A549 (cell line): ENCODE measurements around the gene SENP7. TPM values are rescaled to one million over a fixed set of nuclear protein-coding genes. Genes with fewer than 3 reads are reported as not detected.

ENCODE experiments used
- ATAC-seq, 2 experiments: fragments of 200-7000 bp in 1 of 2; fragments of >200 bp in 1 of 2; cut with Nextera tagmentation in 1 of 2; cut with Tn5 transposase in 1 of 2; 3 replicates each; pipeline versions ENCODE4 v1.8.0 to v1.9.1; 2018 to 2020; ENCODE audit warnings: mild to moderate bottlenecking in 1 of 2, moderate library complexity in 1 of 2
- CTCF ChIA-PET: fragments of 300-600 bp; sonication (Branson Sonifier 250); formaldehyde crosslinking; extraction: SDS; loops from one replicate; lab custom pipeline; 2021; ENCODE audit warnings: antibody characterized with exemption, inconsistent platforms; lab: Yijun Ruan, JAX
- POLR2A ChIA-PET: fragments of 350-600 bp; formaldehyde crosslinking; extraction: SDS; loops from one replicate; lab custom pipeline; 2021; ENCODE audit warnings: antibody characterized with exemption, inconsistent platforms; lab: Yijun Ruan, JAX
- DNase-seq, 2 experiments: peaks; one replicate each; pipeline versions ENCODE4 v3.0.0 to v3.0.0-alpha.2; 2011 to 2016; ENCODE audit warnings: low read depth in 1 of 2, low spot score in 1 of 2
- FAIRE-seq: peaks from 2 replicates; lab custom pipeline; 2011; peaks lifted over from hg19 to GRCh38; lab: Jason Lieb, UNC
- H3K27ac ChIP-seq, 2 experiments: fragments of >200 bp; sonication (Bioruptor Twin); formaldehyde crosslinking; 3 replicates each; pipeline ENCODE4 v1.5.1; 2016 to 2017
- H3K4me1 ChIP-seq: fragments of >200 bp; sonication (Bioruptor Twin); formaldehyde crosslinking; 3 replicates; pipeline ENCODE4 v1.6.1; 2016
- H3K4me2 ChIP-seq: fragments of >200 bp; sonication (Bioruptor Twin); formaldehyde crosslinking; 3 replicates; pipeline ENCODE4 v1.6.1; 2016
- H3K4me3 ChIP-seq: fragments of >200 bp; sonication (Bioruptor Twin); formaldehyde crosslinking; 3 replicates; pipeline ENCODE4 v1.5.1; 2016
- H3K9me3 ChIP-seq: fragments of >200 bp; sonication (Bioruptor Twin); formaldehyde crosslinking; 3 replicates; pipeline ENCODE4 v1.6.1; 2016
- CBX2 ChIP-seq: fragments of 200-600 bp; sonication (generic); IDR thresholded peaks from 2 replicates; pipeline ENCODE4 v1.6.1; 2016; ENCODE audit warnings: low read depth, mild to moderate bottlenecking, borderline replicate concordance
- CBX8 ChIP-seq: fragments of 200-600 bp; sonication (generic); IDR thresholded peaks from 2 replicates; pipeline ENCODE4 v1.6.1; 2016
- CHD4 ChIP-seq: fragments of 200-600 bp; sonication (generic); IDR thresholded peaks from 2 replicates; pipeline ENCODE4 v1.6.1; 2016; ENCODE audit warnings: antibody characterized with exemption, mild to moderate bottlenecking, borderline replicate concordance
- EHF ChIP-seq: fragments of 250-450 bp; sonication (Bioruptor Pico); IDR thresholded peaks from 2 replicates; pipeline ENCODE4 v1.5.0; 2020; ENCODE audit warnings: mild to moderate bottlenecking
- EHMT2 ChIP-seq: fragments of 200-600 bp; sonication (generic); IDR thresholded peaks from 2 replicates; pipeline ENCODE4 v1.6.1; 2016; ENCODE audit warnings: antibody characterized with exemption, low read depth, mild to moderate bottlenecking, moderate library complexity
- ESRRA ChIP-seq: fragments of 150-350 bp; IDR thresholded peaks from 2 replicates; pipeline ENCODE4 v1.6.1; 2014; ENCODE audit warnings: mild to moderate bottlenecking, low read length, borderline replicate concordance
- HDAC2 ChIP-seq: fragments of 200-600 bp; sonication (generic); IDR thresholded peaks from 2 replicates; pipeline ENCODE4 v1.6.1; 2016
- HEYL ChIP-seq: fragments of 250-450 bp; sonication (Bioruptor Pico); IDR thresholded peaks from 2 replicates; pipeline ENCODE4 v1.8.0; 2021; ENCODE audit warnings: mild to moderate bottlenecking, moderate library complexity
- HMGXB4 ChIP-seq: fragments of 250-450 bp; sonication (Bioruptor Pico); IDR thresholded peaks from 2 replicates; pipeline ENCODE4 v1.5.0; 2021; ENCODE audit warnings: mild to moderate bottlenecking, moderate library complexity, borderline replicate concordance
- JUN ChIP-seq, 2 experiments: fragments of >200 bp; sonication (Bioruptor Twin); formaldehyde crosslinking; IDR thresholded peaks; 2 replicates in 1 of 2; 3 replicates in 1 of 2; pipeline ENCODE4 v1.6.1; 2016 to 2017
- MAZ ChIP-seq: fragments of 150-350 bp; IDR thresholded peaks from 2 replicates; pipeline ENCODE4 v1.6.1; 2014; ENCODE audit warnings: antibody characterized with exemption, low read depth, low read length, borderline replicate concordance
- NFE2L2 ChIP-seq: fragments of 150-350 bp; conservative IDR thresholded peaks from 2 replicates; pipeline ENCODE4 v1.6.1; 2014; ENCODE audit warnings: low read length
- NR3C1 ChIP-seq: fragments of >200 bp; sonication (Bioruptor Twin); formaldehyde crosslinking; IDR thresholded peaks from 3 replicates; pipeline ENCODE4 v1.6.1; 2017
- PHF8 ChIP-seq: fragments of 200-600 bp; sonication (generic); IDR thresholded peaks from 2 replicates; pipeline ENCODE4 v1.6.1; 2016; ENCODE audit warnings: low read depth, mild to moderate bottlenecking, antibody characterized with exemption, moderate library complexity, borderline replicate concordance
- POLR2AphosphoS2 ChIP-seq: conservative IDR thresholded peaks from 2 replicates; pipeline ENCODE4 v1.6.1; 2012; ENCODE audit warnings: low read length, improper control_type of control experiment, inconsistent platforms
- RAD21 ChIP-seq, 2 experiments: fragments of >200 bp in 1 of 2; sonication (Bioruptor Twin) in 1 of 2; formaldehyde crosslinking in 1 of 2; IDR thresholded peaks in 1 of 2; conservative IDR thresholded peaks in 1 of 2; 2 replicates in 1 of 2; 3 replicates in 1 of 2; pipeline ENCODE4 v1.6.1; 2012 to 2018; ENCODE audit warnings: inconsistent platforms in 1 of 2
- RCOR1 ChIP-seq: fragments of 150-350 bp; IDR thresholded peaks from 2 replicates; pipeline ENCODE4 v1.6.1; 2014; ENCODE audit warnings: antibody characterized with exemption, low read length, low read depth
- RFX5 ChIP-seq: fragments of 450-650 bp; IDR thresholded peaks from 2 replicates; pipeline ENCODE4 v1.7.1; 2014; ENCODE audit warnings: antibody characterized with exemption, mild to moderate bottlenecking, moderate library complexity
- RNF2 ChIP-seq: fragments of 200-600 bp; sonication (generic); IDR thresholded peaks from 2 replicates; pipeline ENCODE4 v1.6.1; 2016; ENCODE audit warnings: low read depth, mild to moderate bottlenecking, antibody characterized with exemption, moderate library complexity, borderline replicate concordance
- SMC3 ChIP-seq: fragments of >200 bp; sonication (Bioruptor Twin); formaldehyde crosslinking; IDR thresholded peaks from 3 replicates; pipeline ENCODE4 v1.6.1; 2018; ENCODE audit warnings: inconsistent platforms
- TP53 ChIP-seq: fragments of 250-450 bp; sonication (Bioruptor Pico); IDR thresholded peaks from 2 replicates; pipeline ENCODE4 v1.5.0; 2021; ENCODE audit warnings: mild to moderate bottlenecking, moderate library complexity
- ZC3H11A ChIP-seq: fragments of 450-650 bp; IDR thresholded peaks from 2 replicates; pipeline ENCODE4 v1.6.1; 2014; ENCODE audit warnings: antibody characterized with exemption, mild to moderate bottlenecking
- ZFP36 ChIP-seq: fragments of 450-650 bp; IDR thresholded peaks from 2 replicates; pipeline ENCODE4 v1.6.1; 2014; ENCODE audit warnings: borderline replicate concordance; ENCODE audit not compliant: partially characterized antibody
- ZNF302 ChIP-seq: fragments of 250-450 bp; sonication (Bioruptor Pico); IDR thresholded peaks from 2 replicates; pipeline ENCODE4 v1.9.0; 2021; ENCODE audit warnings: inconsistent platforms, mild to moderate bottlenecking, moderate library complexity
- WGBS: methylation state at CpG from one replicate; pipeline ENCODE4 v1.1.6; 2017; ENCODE audit errors: missing lambda C conversion rate; 5-methylcytosine and 5-hydroxymethylcytosine counted together
- polyA plus RNA-seq, 4 experiments: library from polyadenylated mRNA; depleted of rRNA in 3 of 4; stranded (reverse); fragments of >200 nt; fragmentation: RNase III in 1 of 4; extraction: RNeasy Plus Mini Kit Qiagen cat#74134 plus additional on column Dnase treatment in 1 of 4; gene quantifications; 2 replicates in 3 of 4; 3 replicates in 1 of 4; pipeline ENCODE4 v1.2.3, GENCODE V29; 2011 to 2017
- TF ChIP-seq, protein P1 (sequence below): fragments of 250-450 bp; sonication (Bioruptor Pico); IDR thresholded peaks from 2 replicates; pipeline ENCODE4 v1.5.0; 2020; ENCODE audit warnings: low read depth, mild to moderate bottlenecking, moderate library complexity
- TF ChIP-seq, protein P2 (sequence below): fragments of 450-650 bp; IDR thresholded peaks from 2 replicates; pipeline ENCODE4 v1.6.1; 2014; ENCODE audit warnings: antibody characterized with exemption

SENP7 gene
- polyA plus RNA-seq, 2 of the 4 experiments (the other 2 are of a cell fraction): 3.1 to 10.3 TPM

GRCh38 chr3:101535221-101535620 lies 22.2 kb upstream of the SENP7 start:
- TF ChIP-seq SMC3: no peak
- TF ChIP-seq ZC3H11A: peak; percentile 53
- TF ChIP-seq NFE2L2: no peak
- Histone ChIP-seq H3K27ac (no peak overlapping the region), H3K9me3 (no peaks in the 10 kb centered on the region), H3K4me3 (no peak overlapping the region), H3K4me2 (no peak overlapping the region), H3K4me1 (no peaks in the 10 kb centered on the region)
- ChIA-PET CTCF (interaction anchor here (0.9 to 1.6 kb wide), 2 partner anchors 34 to 103 kb away, joined by 3 read pairs; no protein-coding TSS in a partner anchor), POLR2A (no interaction called here)
- WGBS: 56% methylated on average over 5 of the region's 5 CpGs
- DNase-seq (no peak), ATAC-seq (no peak), FAIRE-seq (no peak)

- DNase-seq: no peak
- Histone ChIP-seq H3K4me1 (no peaks in the 10 kb centered on the region), H3K27ac (no peak overlapping the region), H3K4me2 (no peak overlapping the region), H3K9me3 (no peaks in the 10 kb centered on the region), H3K4me3 (no peak overlapping the region)
- TF ChIP-seq HEYL (CRISPR knock-in tag) (no peak), EHMT2 (no peak), CHD4 (no peak), HDAC2 (no peak), ESRRA (no peak), MAZ (no peak), ZFP36 (no peak), POLR2AphosphoS2 (no peak), SMC3 (no peak), ZNF302 (CRISPR knock-in tag) (no peak), JUN (IDR thresholded peaks at IDR 0.05) (no peak), CBX2 (no peak), PHF8 (no peak), HMGXB4 (CRISPR knock-in tag) (no peak), RNF2 (no peak), EHF (CRISPR knock-in tag) (no peak), RFX5 (no peak), CBX8 (no peak)
- TF ChIP-seq, protein P1, sequence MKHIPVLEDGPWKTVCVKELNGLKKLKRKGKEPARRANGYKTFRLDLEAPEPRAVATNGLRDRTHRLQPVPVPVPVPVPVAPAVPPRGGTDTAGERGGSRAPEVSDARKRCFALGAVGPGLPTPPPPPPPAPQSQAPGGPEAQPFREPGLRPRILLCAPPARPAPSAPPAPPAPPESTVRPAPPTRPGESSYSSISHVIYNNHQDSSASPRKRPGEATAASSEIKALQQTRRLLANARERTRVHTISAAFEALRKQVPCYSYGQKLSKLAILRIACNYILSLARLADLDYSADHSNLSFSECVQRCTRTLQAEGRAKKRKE (CRISPR knock-in tag): no peak
- CTCF ChIA-PET: no interaction called here
- no peak for ATAC-seq
- no peak for FAIRE-seq
- WGBS: 88% methylated on average over 1 of the region's 1 CpG
- POLR2A ChIA-PET: no interaction called here
Measured at GRCh38 chr3:101533603-101533968, 20.6 kb upstream of the SENP7 start.

DNA sequence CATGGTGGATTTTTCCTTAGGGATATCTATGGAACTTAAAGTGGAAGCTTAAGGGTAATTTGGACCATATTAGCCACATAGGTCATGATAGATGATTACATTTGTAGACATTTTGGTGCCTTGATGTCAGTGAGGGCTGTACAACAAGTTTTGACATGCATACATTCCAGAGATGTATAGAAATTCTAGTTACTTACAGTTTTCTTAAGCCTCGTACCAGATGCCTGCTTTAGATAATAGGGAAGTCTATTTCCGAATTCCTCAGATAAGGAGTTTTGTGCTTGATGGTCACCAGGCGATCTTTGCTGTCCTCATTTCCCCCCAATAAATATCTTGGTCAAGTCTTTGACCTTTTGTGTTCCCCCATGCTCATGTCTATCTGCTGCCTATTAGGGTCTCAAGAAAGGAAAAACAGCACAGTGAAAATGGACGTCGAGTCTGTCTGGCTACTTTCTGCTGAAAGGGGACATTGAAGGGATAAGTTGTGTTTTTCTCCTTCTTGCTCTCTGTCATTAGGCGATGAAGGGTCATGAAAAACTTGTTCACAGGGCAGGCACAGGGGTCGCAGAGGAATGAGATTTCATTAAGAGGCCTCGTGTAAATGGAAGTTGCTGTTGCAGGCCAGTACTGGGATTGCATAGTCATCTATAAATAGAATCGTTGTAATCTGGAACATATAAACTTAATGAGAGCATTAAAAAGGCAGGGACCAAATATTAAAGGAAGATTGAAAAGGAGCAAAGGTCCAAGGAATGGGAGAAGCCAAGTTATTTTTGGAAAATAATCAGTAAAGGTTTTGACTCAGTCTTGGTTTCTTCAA lies 20.0 kb upstream of the SENP7 start:
- Histone ChIP-seq H3K4me1 (no peaks in the 10 kb centered on the region), H3K27ac (no peak overlapping the region), H3K4me3 (no peak overlapping the region)
- DNase-seq (no peak), ATAC-seq (no peak)
- TF ChIP-seq, protein P2, sequence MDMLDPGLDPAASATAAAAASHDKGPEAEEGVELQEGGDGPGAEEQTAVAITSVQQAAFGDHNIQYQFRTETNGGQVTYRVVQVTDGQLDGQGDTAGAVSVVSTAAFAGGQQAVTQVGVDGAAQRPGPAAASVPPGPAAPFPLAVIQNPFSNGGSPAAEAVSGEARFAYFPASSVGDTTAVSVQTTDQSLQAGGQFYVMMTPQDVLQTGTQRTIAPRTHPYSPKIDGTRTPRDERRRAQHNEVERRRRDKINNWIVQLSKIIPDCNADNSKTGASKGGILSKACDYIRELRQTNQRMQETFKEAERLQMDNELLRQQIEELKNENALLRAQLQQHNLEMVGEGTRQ: no peak
- no peak for TF ChIP-seq TP53 (CRISPR knock-in tag)
- no peak for TF ChIP-seq RAD21 (conservative IDR thresholded peaks at IDR 0.05 in 1 of 2, IDR thresholded peaks at IDR 0.05 in 1 of 2)
- TF ChIP-seq CBX2: no peak
- no peak for TF ChIP-seq ESRRA
- no peak for TF ChIP-seq HDAC2
- no peak for TF ChIP-seq RCOR1
- TF ChIP-seq NR3C1: no peak
- no peak for TF ChIP-seq NFE2L2
- no peak for TF ChIP-seq MAZ
- TF ChIP-seq, all 56 proteins: peak for 0
- no peak for FAIRE-seq
- no peaks in the 10 kb centered on the region for H3K9me3 ChIP-seq
- H3K4me2 ChIP-seq: no peak overlapping the region
- ChIA-PET CTCF (no interaction called here), POLR2A (no interaction called here)
- 35% methylated on average over 9 of the region's 9 CpGs for WGBS
